Prostate gland (tissue), 2 donors: ENCODE data around the gene SLC17A9. TPM values are rescaled to one million over a fixed set of nuclear protein-coding genes. Genes with fewer than 3 reads are reported as not detected.

ENCODE experiments used
- DNase-seq: peaks from one replicate; pipeline ENCODE4 v3.0.0-alpha.2; 2019; ENCODE audit warnings: low spot score
- H3K27ac ChIP-seq, 2 donors: fragments of 200-600 bp; sonication (generic); 2 replicates each; pipeline ENCODE4 v1.5.1; 2017 to 2019
- H3K27me3 ChIP-seq: fragments of 200-600 bp; sonication (generic); replicated peaks from 2 replicates; pipeline ENCODE4 v1.5.1; 2019; ENCODE audit not compliant: insufficient read depth
- H3K36me3 ChIP-seq, 2 donors: fragments of 200-600 bp; sonication (generic); 1 replicate in 1 of 2; 2 replicates in 1 of 2; pipeline versions ENCODE4 v1.5.1 to v1.8.1; 2017 to 2019
- H3K4me1 ChIP-seq: fragments of 200-600 bp; sonication (generic); replicated peaks from 2 replicates; pipeline ENCODE4 v1.5.1; 2019
- H3K4me3 ChIP-seq, 2 donors: fragments of 200-600 bp; sonication (generic); 2 replicates each; pipeline ENCODE4 v1.5.1; 2017 to 2019
- H3K9me3 ChIP-seq: fragments of 200-600 bp; sonication (generic); 2 replicates; pipeline ENCODE4 v1.5.1; 2017
- CTCF ChIP-seq, 4 experiments: fragments of 200-600 bp in 2 of 4; fragments of 450-650 bp in 2 of 4; sonication (generic) in 2 of 4; IDR thresholded peaks; 1 replicate in 3 of 4; 2 replicates in 1 of 4; pipeline ENCODE4 v1.5.1; 2016 to 2019; ENCODE audit warnings: antibody characterized with exemption in 4 of 4, mild to moderate bottlenecking in 2 of 4, moderate library complexity in 2 of 4
- POLR2A ChIP-seq: fragments of 450-650 bp; IDR thresholded peaks from one replicate; pipeline ENCODE4 v1.6.1; 2016; ENCODE audit warnings: antibody characterized with exemption, mild to moderate bottlenecking
- POLR2AphosphoS5 ChIP-seq: sonication (generic); formaldehyde crosslinking; IDR thresholded peaks from one replicate; pipeline ENCODE4 v1.6.1; 2017; ENCODE audit warnings: antibody characterized with exemption
- WGBS: methylation state at CpG from one replicate; pipeline ENCODE4 v1.1.5; 2018; 5-methylcytosine and 5-hydroxymethylcytosine counted together
- intact Hi-C: fragments of 100-400 bp; cut with DNase I; formaldehyde crosslinking; loops from one replicate; pipeline ENCODE4 v1.14.2; 2022
- total RNA-seq, 2 donors: library from RNA; depleted of rRNA; stranded (reverse); fragments of >200 nt; gene quantifications; one replicate each; pipeline ENCODE4 v1.1.0, GENCODE V29; 2016

Gene SLC17A9
- total RNA-seq, 2 donors from 2014 or later: 0.41 to 3.5 TPM

GRCh38 chr20:62976886-62977285, 24.4 kb downstream of the SLC17A9 start:
- Histone ChIP-seq H3K4me1 (no peaks in the 10 kb centered on the region), H3K27ac (no peak overlapping the region), H3K27me3 (peaks cover 40% of the 10 kb centered on the region), H3K9me3 (no peaks in the 10 kb centered on the region), H3K36me3 (no peaks in the 10 kb centered on the region), H3K4me3 (no peak overlapping the region)
- intact Hi-C loops: no loop called here
- WGBS: 88% methylated on average over 13 of the region's 16 CpGs
- TF ChIP-seq POLR2A (no peak), CTCF (IDR thresholded peaks at IDR 0.05) (no peak), POLR2AphosphoS5 (no peak)
- DNase-seq: no peak

- no peak for DNase-seq
- no peak overlapping the region for H3K4me3 ChIP-seq
- H3K27me3 ChIP-seq: peaks cover 43% of the 10 kb centered on the region
- H3K9me3 ChIP-seq: no peaks in the 10 kb centered on the region
- H3K27ac ChIP-seq: no peak overlapping the region
- 77% methylated on average over 30 of the region's 38 CpGs for WGBS
- no peaks in the 10 kb centered on the region for H3K36me3 ChIP-seq
- H3K4me1 ChIP-seq: no peaks in the 10 kb centered on the region
- TF ChIP-seq POLR2AphosphoS5 (no peak), CTCF (IDR thresholded peaks at IDR 0.05) (no peak), POLR2A (no peak)
- intact Hi-C loops: no loop called here
These were observed 25.4 kb downstream of the SLC17A9 start for GRCh38 chr20:62977613-62978560.

- H3K27me3 ChIP-seq: peaks cover 41% of the 10 kb centered on the region
- H3K27ac ChIP-seq: no peak overlapping the region
- intact Hi-C loops: no loop called here
- no peak for DNase-seq
- H3K36me3 ChIP-seq: no peaks in the 10 kb centered on the region
- no peaks in the 10 kb centered on the region for H3K9me3 ChIP-seq
- H3K4me3 ChIP-seq: no peak overlapping the region
- WGBS: 74% methylated on average over 8 of the region's 13 CpGs
- TF ChIP-seq CTCF (IDR thresholded peaks at IDR 0.05): no peak
- no peaks in the 10 kb centered on the region for H3K4me1 ChIP-seq
These were observed 26.0 kb downstream of the SLC17A9 start for GRCh38 chr20:62978561-62978943.

- Histone ChIP-seq H3K27me3 (peaks cover 39% of the 10 kb centered on the region), H3K36me3 (no peaks in the 10 kb centered on the region), H3K4me1 (no peaks in the 10 kb centered on the region), H3K4me3 (no peak overlapping the region), H3K9me3 (no peaks in the 10 kb centered on the region), H3K27ac (no peak overlapping the region)
- TF ChIP-seq POLR2A (no peak), POLR2AphosphoS5 (no peak), CTCF (IDR thresholded peaks at IDR 0.05) (no peak)
- WGBS: 64% methylated on average over 14 of the region's 14 CpGs
- DNase-seq: no peak
- intact Hi-C loops: no loop called here
These were observed 26.8 kb downstream of the SLC17A9 start for GRCh38 chr20:62979310-62979709.

GRCh38 chr20:62979876-62980373, 27.4 kb downstream of the SLC17A9 start:
- Histone ChIP-seq H3K36me3 (no peaks in the 10 kb centered on the region), H3K27ac (no peak overlapping the region), H3K4me1 (no peaks in the 10 kb centered on the region), H3K27me3 (peaks cover 34% of the 10 kb centered on the region), H3K9me3 (no peaks in the 10 kb centered on the region), H3K4me3 (no peak overlapping the region)
- 3% methylated on average over 19 of the region's 19 CpGs for WGBS
- intact Hi-C loops: no loop called here
- no peak for DNase-seq
- TF ChIP-seq CTCF (IDR thresholded peaks at IDR 0.05) (no peak), POLR2AphosphoS5 (no peak), POLR2A (no peak)
